HuH-7 (cell line): ENCODE measurements around the gene SLCO2A1.

ENCODE experiments used
- DNase-seq: peaks from one replicate; pipeline ENCODE4 v3.0.0; 2011; ENCODE audit warnings: low spot score

Gene SLCO2A1

DNA sequence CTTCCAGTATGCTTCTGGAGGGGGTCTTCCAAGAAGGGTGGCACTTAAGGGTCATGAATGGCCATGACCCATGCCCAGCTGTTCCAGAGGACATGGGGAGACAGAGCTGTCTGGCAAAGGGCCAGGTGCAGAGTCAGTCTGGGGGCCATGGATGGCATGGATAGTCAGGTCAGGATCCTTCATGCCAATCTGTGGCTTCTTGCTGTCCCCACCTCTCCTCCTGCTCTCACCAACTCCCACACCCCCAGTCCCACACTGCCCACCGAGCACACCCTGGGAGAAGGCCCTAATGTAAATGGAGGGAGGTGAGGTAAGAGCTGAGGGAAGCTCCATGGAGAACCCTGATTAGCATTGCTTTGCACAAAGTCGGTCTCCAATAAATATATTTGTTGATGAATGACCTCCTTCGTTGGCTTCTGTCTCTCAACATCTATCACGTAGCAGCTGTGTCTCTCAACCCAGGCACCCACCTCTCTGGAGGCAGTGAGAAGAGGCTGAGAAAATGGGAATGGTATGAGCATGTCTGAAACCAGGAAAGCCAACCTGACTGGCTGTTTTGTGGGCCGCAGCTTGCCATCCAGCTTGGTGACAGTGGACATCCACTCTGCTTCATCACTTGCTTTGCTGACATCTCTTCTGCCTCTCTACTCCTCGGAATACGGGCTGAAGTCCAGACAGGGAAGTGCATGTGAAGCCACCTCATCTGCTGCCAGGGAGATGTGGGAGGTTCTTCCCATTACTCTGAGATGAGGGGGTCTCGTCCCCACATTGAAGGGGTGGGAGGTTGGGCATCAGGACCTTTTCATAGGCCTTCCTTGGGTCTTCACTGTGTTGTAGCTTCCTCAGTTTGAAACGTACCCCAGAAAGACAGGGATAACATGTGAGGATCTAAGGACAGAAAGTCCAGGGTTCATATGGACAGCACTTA lies 96.4 kb downstream of the SLCO2A1 start:
- DNase-seq, result no peak

DNA sequence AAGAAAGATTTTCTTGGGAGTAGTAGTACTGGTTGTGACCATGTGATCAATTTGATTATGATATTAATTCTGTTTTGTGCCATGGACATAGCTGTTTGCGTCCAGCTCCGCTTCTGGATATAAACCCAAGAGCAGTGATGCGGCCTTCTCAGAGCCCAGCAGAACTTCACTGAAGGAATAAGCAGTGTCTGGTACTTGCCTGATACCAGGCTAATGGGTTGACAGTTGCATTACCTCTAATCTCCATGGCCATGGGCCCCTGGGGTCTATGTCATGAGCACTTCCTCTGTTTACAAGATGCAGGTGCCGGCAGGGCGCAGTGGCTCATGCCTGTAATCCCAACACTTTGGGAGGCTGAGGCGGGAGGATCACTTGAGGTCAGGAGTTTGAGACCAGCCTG lies 97.7 kb downstream of the SLCO2A1 start:
- DNase-seq, result no peak

DNA sequence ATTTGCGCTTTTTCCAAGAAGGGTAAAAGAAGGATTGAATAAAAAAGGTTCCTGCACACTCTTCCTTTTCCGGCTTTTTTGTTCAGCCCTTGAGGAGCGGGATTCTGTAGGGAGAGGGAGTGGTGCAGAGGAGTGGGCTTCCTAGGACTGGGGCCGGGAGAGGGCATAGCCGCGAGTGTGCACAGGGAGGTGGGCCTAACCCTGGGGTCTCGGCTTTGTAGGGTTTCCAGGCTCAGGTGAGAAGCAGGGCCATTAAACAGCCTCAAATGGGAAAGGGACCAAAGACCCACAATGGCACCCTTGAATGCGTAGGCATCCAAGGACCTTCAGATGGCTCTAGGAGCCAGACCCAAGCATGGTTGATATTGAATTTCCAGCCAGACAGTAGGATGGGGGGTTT lies 98.6 kb downstream of the SLCO2A1 start:
- no peak for DNase-seq

DNA sequence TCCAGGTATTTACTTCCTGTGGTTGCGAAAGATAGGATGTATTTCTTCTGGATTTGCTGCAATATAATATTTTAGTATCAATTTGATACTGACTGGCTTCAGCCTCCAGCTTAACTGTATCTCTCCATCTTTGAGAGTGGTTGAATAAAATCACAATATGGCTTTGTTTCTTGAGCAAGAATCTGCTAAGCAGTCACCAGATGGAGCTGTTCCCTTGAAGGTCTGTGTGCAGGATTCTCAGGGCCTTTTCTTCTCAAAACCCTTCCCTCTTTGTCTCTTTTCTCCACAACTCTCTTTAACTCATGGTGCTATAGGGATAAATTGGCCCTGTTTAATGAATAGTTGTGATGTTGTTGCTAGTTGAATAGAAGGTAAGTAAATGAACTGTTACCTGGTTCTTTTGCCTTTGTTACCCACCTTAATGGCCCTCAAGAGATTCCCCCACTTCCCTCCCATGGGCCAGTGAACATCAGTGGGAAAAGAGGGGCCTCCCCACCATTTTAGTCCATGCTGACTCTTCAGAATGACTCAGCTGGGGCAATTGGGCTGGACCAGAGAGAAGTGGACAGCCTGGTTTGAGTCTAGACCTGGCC lies 99.3 kb downstream of the SLCO2A1 start:
- peak; percentile 70 for DNase-seq

DNA sequence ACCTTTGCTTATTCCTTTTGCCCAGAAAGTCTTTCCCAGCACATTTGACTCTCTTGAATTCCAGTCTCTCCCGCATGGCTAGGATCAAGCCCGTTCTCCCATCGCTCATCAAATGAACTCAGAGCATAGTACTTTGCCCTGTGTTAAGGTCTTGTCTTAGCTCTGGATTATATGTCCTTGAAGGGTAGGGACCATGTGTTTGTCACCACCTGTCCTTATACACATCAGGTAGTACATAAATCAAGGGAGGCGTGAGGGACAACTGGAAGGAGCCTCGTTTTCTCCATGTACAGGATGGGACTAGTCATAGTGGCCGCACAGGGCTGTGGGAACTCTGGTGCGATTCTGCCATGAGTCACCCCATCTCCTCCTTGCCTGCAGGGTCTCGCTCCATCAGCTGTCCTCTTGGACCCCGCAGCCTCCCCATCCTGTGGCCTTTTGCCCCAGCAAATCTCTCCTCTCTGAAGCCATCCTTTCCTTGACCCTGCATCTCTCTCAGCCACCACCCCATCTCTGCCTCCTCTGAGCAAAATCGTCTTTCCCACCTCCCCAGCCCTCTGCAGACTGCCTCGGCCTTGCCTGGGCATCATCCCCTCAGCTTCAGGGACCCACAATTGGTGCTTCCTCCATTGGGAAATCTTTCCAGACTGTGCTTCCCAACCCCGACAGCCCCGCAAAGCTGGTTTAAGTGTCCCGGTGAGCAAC lies 100.7 kb downstream of the SLCO2A1 start:
- DNase-seq, result no peak

DNA sequence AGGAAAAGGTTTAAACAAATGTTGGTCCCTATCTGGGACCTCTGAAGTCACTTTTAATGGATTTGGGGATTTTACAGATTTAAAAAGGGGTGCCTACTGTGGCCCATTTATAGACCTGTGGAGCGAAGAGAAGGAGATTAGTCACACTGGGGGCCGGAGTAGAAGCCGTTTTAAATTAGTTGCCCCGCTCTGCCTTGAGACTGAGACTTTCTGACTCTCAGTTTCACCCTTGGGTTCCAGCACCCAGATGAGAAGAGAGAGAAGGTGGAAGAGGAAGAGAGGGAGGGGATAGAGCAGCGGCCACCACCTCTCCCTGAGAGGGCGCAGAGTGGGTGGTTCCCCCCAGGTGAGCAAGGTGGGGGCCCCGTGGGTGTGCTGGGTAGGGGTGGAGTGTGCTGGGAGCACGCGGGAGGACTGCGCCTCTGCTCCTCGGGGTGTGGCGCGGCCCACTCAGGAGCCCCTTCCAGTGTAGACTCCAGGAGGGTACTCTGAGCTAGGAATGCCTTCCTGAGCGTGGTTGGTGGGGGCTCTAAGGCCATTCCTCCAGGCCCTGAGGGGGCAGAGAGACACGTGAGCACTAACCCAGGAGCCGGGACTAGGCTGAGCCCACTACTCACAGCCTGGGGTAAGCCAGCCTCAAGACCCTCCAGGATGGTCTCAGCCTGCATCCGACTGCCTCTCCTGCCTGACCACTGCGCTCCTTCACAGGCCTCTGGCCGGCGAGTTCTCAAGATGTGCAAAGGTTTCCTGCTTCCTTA lies 101.4 kb downstream of the SLCO2A1 start:
- DNase-seq, result no peak

DNA sequence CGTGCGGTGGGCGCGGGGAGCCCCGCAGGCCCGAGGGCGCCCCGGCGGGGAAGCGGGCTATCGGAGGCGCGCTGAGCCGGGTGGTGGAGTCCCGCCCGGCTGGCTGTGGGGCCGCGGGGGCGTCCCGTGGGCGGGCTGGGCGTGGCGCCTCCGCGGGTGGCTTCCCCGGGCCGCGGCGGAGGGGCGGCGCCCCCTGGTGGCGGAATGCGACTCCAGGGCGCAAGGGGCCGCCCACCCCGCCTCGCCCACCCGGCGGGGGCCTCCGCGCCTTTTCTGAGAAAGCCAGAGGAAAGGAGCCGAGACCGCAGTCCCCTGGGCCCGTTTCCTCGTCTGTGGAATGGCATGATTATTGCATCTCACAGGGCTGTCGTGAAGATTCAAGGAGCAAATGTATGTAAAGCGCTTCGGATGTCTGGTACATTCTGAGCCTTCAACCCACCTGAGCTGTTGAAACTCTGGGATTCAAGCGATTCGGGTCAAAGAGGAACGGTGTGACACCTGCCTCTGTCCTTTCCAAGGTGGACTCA lies 102.1 kb downstream of the SLCO2A1 start:
- peak; percentile 85 for DNase-seq

DNA sequence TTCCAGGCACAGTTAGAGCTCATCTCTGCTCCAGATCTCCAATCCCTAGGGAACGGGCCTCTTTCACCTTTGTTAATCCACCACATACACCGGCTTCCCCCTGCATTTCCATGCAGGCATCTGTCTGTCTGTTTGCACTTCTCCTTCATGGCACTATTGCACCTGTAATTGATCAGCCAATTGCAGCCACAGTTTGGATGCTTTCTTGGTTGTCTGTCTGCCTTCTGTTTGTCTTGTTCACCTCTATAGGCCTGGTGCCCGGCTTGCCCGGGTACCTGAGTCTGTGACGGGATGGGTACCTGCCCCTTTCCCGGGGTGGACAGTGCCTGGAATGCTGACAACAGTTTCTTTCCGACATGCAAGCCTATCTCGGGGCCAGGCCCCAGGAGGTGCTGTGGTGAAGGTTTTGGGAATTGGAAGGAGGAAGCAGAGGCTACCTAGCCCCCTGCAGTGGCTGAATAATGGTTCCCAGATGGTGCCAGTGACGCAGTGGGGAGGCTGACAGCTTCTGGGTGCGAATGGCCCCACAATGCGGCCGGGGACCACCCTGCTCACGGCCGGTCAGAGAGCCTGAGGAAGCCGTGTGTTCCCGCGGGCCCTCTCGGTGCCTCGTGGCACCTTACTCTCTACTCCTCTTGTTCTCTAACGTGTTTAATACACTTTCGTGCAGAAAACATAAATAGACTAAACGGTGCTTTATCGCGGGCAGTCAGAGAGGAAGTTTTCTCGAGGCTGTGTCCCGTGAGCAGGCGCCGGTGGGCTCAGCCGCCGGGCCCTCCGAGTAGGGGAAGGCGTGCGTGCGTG lies 102.8 kb downstream of the SLCO2A1 start:
- DNase-seq, result peak; percentile 67

DNA sequence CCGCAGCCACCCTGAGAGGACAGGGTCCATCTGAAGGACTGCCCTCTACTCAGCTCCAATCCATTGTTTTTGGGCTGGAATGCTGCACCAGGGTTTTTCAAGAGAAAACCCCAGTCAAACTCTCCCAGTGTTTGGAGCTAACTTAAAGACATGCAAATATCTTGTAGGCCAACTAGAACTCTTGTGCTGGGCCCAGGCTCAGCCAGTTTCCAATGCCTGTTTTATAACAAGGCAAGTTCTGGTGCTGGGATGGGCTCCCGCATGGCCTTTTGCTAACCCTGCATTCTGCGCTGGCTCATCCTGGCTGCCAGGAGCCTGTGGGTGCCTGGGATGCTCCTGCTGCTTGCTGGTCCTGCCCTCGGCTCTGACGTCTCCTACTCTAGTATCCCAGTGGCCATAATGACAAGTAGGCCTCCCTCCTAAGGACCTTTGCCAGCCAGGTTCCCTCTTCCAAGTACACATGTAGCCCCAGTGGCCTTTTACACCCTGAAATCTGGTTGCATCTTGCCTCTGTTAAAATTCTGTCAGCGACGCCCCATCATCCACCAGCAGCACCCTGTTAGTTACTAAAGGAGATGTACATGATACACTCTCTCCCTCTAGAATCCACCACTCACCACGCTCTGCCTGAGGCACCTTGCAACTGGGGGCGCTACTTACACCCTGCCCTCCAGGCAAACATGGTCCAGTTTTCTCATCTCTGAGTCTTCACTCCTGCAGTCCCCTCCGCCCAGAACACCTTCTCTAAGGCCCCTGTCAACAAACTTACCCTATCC lies 103.6 kb downstream of the SLCO2A1 start:
- DNase-seq, result no peak

DNA sequence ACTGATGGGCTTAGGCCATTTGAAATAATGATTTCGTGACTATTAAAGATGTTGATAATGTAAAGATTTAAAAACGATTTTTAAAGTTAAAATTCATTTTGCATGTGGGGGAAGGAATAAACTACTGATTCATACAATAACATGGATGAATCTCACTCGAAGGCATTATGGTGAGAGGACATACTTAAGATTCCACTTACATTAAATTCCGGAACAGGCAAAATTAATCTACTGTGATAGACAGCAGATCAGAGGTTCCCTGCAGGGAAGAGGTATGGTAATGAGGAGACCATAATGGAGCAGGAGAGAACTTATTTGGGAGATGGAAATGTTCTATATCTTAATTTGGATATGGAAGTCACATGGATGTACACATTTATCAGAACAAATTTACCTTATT lies 105.7 kb downstream of the SLCO2A1 start:
- DNase-seq, result no peak

DNA sequence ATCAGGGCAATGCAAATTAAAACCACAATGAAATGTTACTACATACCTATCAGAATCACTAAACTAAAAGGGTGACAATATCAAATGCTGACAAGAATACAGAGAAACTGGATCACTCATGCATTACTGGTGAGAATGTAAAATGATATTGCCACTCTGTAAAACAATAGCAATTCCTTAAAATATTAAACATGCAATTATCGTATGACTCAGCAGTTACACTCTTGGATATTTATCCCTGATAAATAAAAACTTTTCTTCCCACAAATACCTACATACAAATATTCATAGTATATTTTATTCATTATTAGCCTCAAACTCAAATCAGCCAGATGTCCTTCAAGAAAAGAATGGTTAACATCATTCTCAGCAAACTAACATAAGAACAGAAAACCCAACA lies 108.1 kb downstream of the SLCO2A1 start:
- DNase-seq, result no peak

DNA sequence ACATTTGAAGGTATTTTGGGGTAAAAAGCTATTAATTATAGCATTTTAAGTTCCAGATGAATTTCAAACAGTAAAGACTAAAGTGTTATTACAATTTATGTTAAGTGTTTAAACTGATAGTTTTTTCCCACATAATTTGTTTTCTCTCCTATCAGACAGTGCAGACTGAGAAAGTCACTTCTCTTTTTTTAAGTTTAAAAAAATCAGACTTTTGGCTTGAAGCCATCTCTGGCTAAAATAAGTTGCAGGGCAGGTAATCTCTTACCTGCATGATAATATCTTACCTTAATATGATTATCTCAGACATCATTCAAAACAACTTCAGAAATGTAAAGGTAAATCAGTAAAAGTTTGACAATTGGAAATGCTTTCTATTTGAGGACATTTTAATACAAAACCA lies 112.6 kb downstream of the SLCO2A1 start:
- DNase-seq, result no peak

DNA sequence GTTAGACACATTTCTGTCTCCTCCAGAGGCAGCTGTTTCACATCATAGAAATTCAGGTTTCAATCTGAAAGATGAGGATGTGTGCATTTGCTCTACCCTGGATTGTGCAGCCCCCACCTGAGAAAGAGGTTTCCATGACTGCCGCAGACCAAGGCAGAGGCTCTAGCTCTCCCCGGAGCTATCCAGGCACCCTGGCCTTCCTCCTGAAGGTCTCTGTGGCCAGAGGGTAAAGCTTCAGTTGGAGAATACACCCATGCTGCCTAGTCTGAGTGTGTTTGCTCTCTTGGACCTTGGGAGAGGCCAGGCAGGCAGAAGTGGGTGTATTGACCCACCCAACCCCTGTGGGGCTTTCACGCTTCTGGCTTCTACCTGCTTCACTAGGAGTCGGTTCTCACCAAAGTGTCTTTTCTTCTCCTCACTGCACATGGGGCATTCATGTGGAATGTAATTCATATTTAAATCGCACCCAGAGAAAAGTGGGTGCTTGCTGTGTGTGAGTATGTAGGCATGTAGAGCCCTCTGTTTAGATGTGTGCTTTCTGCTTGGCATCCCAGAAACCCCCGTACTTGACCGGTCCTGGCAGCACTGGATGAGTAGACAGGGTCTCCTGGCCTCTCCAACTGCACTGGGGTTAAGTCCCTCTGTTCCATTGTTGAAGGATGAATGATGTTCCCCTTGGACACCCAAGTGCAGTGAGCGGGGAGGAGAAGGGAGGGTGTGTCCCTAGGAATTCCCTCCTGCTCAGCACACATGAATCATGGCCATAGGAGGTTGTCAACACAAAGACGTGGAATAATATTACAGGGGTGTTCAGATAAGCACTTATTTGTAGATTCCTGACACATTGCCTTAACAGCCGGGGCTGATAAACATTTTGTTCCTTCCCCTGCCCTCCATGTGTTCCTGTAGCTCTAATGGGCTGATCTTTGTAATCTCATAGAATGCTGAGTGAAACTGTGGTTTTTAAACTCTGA lies 113.8 kb downstream of the SLCO2A1 start:
- DNase-seq, result no peak

DNA sequence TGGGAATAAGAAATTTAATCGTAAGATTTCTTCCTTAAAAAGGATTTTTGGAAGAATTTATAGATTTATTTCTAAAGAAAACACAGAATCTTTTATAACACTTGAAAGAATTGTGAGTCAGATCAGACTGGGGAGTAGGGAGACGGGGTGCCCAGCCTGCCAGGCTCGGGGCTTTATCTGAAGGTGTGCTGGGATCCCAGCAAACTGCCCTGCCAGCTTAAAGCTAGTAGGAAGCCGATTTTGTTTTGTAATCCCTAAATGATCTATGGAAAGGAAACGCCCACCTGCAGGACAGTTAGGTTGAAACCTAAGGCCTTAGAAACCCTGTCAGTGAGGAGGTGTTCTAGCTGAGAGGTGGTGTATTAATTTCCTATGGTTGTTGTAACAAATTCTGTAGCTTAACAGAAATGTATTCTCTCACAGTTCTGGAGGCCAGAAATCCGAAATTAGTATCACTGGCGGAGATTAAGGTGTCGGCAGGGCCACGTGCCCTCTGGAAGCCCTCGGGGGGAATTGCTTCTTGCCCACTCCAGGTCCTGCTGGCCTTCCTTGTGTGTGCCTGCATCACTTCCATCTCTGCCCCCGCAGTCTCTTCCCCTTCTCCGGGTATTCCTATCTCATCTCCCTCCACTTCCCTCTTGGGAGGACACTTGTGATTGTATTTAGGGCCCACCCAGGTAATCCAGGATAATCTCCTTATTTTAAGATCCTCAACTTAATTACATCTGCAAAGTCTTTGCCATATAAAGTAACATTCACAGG lies 114.7 kb downstream of the SLCO2A1 start:
- no peak for DNase-seq

DNA sequence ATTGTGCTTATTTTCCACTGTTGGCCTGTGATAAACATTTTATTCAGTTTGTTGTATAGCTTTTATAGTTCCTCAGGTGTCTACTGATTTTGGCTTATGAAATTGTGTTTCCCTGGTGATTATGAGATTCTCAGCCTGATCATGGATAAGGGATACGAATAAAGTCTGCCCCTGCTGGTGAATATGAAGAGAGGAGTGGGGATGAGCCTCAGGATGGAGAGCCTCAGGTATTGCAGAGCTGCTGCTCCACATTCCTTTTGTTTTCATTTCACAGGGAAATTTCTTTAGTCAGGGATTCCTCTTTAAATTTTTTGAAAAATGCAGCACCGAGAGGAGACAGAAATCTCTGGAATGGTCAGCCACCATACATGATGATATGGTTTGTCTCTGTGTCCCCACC lies 119.3 kb downstream of the SLCO2A1 start:
- DNase-seq, result no peak

DNA sequence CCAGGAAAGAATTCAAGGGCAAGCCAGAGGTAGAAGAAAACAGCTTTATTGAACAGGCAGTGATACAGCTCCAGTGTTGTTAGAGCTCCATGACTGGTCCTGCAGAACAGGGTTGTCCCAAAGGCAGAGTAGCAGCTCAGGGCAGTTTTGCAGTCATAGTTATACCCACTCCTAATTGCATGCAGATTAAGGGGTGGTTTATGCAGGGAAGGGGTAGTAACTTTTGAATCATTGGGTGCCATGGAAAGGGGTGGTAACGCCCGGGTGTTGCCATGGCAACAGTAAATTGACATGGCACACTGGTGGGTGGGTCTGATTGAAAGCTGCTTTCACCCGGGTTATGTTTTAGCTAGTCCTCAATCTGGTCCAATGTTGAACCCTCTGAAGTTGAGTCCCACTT lies 124.3 kb downstream of the SLCO2A1 start:
- no peak for DNase-seq

DNA sequence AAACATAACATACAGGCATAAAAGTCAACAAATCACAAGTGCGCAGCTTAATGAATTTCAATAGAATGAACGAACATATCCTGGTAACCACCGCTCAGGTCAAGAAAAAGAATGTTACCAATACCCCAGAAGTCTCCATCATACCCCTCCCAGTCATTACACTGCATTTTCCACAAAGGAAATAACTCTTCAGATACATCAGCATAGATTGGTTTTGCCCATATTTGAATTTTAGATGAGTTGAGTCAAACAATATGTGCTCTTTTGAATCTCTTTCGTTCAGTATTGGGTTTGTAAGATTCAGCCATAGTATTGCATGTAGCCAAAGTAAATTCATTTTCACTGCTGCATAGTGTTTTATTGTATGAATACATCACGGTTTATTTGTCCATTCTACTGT lies 127.9 kb downstream of the SLCO2A1 start:
- DNase-seq, result no peak

DNA sequence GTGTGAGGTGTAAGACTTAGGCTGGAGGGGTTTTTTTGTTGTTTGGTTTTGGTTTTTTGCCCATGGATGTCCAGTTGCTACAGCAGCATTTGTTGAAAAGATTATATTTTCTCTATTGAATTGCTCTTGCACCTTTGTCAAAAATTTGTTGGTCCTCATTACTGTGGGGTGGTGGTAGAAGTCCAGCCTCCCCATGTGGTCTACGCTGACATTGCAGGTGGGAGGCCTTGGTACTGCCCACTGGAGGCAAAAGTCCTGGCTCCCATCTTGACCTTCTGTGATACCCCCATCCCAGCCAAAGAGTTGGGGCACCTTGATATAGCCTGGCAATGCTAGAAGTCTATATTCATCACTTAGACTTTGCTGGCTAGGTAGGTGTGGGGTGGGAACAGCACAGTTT lies 128.6 kb downstream of the SLCO2A1 start:
- no peak for DNase-seq
